Measurements from ENCODE around the gene ABR.
"Not testable (repeated sequence)": the region's sequence is repeated elsewhere in the genome, so short reads cannot be mapped to it uniquely, and the experiment has no call there.

Gene ABR

DNA sequence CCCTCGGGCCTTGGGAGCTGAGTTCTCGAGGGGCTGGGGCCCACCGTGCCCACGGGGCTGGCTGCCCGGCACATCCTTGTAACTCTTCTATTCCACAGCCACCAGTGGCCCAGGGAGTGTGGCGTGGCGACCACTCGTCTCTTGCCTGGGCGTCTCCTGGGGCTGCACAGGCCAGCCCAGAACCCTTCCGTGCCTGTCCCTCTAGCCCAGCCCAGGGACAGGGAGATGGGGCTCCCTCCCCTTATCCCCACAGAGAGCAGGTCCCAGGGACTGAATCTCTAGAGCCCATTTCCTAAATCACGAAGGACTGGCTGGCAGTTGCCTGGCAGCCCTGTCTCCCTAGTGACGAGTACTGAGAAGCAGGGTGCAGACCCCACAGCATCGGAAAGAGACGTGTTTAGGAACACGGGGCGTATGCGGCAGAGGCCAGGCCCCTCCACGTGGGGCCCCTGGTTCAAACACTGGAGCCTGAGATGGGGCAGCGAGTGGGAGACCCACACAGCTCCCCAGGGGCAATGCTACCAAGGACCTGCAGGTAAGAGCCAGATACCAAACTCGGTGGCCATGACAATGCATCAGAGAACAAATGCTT is 131.8 kb downstream of the ABR start:
- no peak for DNase-seq (ENCODE audit: low spot score)

DNA sequence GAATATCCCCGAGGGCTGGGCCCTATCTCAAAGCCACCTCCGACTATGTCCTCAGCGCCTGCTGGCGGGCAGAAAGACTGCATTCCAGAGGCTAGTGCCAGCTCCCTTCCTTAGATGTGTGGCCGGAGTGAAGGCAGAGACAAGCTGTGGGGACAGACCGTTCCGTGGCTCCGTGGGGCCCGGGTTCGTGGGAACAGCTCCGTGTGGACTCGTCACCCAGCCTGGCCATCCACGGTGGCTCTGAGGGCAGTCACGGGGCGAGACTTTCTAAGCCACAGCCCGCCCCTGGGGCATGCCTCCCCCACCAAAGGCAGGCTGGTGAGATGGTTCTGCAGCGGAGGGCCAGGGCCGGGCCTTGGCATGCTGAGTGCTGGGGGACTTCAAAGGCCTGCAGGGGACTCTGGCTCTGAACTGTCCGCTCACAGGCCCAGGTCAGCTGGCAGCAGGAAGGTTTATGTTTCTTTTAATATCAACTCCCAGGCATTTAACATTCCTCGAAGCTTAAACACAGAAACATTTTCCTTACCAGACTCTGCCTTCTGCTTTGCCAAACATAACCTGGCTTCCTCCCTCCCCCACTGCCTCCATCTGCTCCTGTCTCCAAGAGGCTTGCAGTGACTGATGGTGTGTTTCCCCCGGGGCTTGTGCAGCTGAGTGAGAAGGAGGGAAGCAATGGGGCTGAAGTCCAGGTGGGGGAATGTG is 132.5 kb downstream of the ABR start:
- DNase-seq (ENCODE audit: low spot score): peak; percentile 72

- no peak for DNase-seq (ENCODE audit: low spot score)
Measured at GRCh38 chr17:1045456-1045855, 134.3 kb downstream of the ABR start.

- not testable (repeated sequence) for DNase-seq (ENCODE audit: low spot score)
Measured at GRCh38 chr17:1044387-1045009, 135.3 kb downstream of the ABR start.

DNA sequence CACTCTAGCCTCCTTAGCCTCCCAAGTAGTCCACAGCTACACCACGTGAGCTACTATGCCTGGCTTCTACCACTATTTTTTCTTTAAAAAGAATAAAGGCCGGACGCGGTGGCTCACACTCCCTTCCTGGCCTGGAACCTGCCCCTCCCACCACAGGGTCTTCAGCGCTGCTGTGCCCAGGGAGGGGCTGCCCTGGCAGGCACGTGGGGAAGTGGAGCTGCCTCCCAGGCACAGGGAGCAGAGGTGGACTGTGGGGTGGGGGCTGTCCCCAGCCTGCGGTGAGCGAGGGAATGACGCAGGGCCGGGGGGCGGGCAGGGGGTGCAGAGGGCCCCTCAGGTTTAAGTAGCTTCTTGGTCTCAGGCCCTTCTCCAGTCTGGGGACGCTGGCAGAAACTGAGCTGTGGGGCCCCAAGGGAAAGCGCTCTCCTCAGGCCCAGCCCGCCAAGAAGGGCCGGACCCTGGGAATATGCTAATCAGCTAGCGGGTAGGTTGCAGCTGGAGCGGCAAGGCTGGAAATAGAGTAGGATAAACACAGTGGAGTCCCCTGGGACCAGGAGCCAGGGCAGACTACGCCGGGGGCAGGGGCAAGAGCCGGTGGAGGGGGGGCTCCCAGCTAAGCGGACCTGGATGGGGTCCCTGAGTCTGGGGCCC is 136.1 kb downstream of the ABR start:
- peak; percentile 72 for DNase-seq (ENCODE audit: low spot score)

DNA sequence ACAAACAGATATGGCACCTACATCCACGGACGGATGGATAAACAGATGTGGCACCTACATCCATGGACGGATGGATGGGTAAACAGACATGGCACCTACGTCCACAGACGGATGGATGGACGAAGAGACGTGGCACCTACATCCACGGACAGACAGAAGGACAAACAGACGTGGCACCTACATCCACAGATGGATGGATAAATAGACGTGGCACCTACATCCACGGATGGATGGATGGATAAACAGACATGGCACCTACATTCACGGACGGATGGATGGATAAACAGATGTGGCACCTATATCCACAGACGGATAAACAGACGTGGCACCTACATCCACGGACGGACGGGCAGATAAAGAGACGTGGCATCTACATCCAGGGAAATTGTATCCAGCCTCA is 137.3 kb downstream of the ABR start:
- DNase-seq (ENCODE audit: low spot score): no peak

- DNase-seq (ENCODE audit: low spot score): no peak
Measured at GRCh38 chr17:1041746-1042145, 138.0 kb downstream of the ABR start.

- DNase-seq (ENCODE audit: low spot score): no peak
Measured at GRCh38 chr17:1040216-1040600, 139.6 kb downstream of the ABR start.

GRCh38 chr17:1039511-1040215 is 140.1 kb downstream of the ABR start:
- no peak for DNase-seq (ENCODE audit: low spot score)

- no peak for DNase-seq (ENCODE audit: low spot score)
Measured at GRCh38 chr17:1039123-1039507, 140.7 kb downstream of the ABR start.

GRCh38 chr17:1038459-1039122 is 141.2 kb downstream of the ABR start:
- DNase-seq (ENCODE audit: low spot score): no peak

GRCh38 chr17:1037238-1037879 is 142.4 kb downstream of the ABR start:
- DNase-seq (ENCODE audit: low spot score): no peak

GRCh38 chr17:1036845-1037237 is 142.9 kb downstream of the ABR start:
- DNase-seq (ENCODE audit: low spot score): no peak

- no peak for DNase-seq (ENCODE audit: low spot score)
Measured at GRCh38 chr17:1036171-1036844, 143.5 kb downstream of the ABR start.

- DNase-seq (ENCODE audit: low spot score): peak; percentile 69
Measured at GRCh38 chr17:1035546-1036170, 144.1 kb downstream of the ABR start.

- DNase-seq (ENCODE audit: low spot score): peak; percentile 53
Measured at GRCh38 chr17:1034652-1035210, 145.1 kb downstream of the ABR start.

GRCh38 chr17:1033503-1033902 is 146.3 kb downstream of the ABR start:
- DNase-seq (ENCODE audit: low spot score): no peak

- DNase-seq (ENCODE audit: low spot score): no peak
Measured at GRCh38 chr17:1032391-1032790, 147.4 kb downstream of the ABR start.

- peak; percentile 72 for DNase-seq (ENCODE audit: low spot score)
Measured at GRCh38 chr17:1031711-1032110, 148.1 kb downstream of the ABR start.
